Left colon (tissue), 2 donors: ENCODE measurements around the gene DOCK9. TPM values are rescaled to one million over a fixed set of nuclear protein-coding genes. Genes with fewer than 3 reads are reported as not detected.
A peak's percentile ranks its signal among the peaks of the same experiment; 100 is the strongest.

Source experiments
- ATAC-seq: fragments of 200-7000 bp; cut with Tn5 transposase; one replicate; pipeline ENCODE4 v1.9.1; 2020; ENCODE audit warnings: mild to moderate bottlenecking, moderate library complexity
- DNase-seq, 2 donors: peaks; one replicate each; pipeline ENCODE4 v3.0.0-alpha.2; 2020
- intact Hi-C, 2 donors: fragments of 100-400 bp; cut with DNase I in 1 of 2; cut with micrococcal nuclease in 1 of 2; formaldehyde crosslinking; loops; one replicate each; pipeline versions ENCODE4 v1.11.2 to v1.14.0; 2022; cut with DNase I, micrococcal nuclease
- total RNA-seq, 2 donors: library from RNA; stranded (reverse); fragmentation: NEBNext Ultra II Directional; extraction: Animal tissue kit (Norgen Biotek cat#: 25700); gene quantifications; one replicate each; pipeline ENCODE4 v1.2.1, GENCODE V29; 2021
- donor health status: DM: no; HTN: no; CAD: no.
- donor health status: DM: yes; HTN: yes; CAD: no.

The DOCK9 gene
- total RNA-seq, 2 donors from 2014 or later: 50.0 to 60.4 TPM

DNA sequence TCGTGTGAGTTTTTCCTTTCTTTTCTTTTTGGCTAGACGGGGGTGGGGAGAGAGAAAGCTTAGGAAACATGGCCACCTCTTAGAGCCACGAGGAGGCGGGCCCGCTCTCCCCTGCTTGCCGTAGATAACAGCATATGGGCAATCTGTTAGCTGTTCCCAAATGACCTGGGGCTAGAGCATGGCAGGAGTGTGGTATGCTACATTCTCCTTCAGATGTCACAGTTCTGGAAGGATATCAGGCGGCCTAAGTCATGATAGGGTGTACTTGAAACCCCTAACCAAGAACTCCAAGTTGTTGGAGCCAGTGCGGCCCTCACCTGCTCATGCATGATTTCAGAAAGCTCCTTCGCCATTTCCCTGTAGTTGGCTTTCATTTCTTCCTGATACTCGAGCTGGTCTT lies 181.1 kb downstream of the DOCK9 start:
- intact Hi-C loops: no loop called here
- no peak for DNase-seq
- ATAC-seq: no peak

DNA sequence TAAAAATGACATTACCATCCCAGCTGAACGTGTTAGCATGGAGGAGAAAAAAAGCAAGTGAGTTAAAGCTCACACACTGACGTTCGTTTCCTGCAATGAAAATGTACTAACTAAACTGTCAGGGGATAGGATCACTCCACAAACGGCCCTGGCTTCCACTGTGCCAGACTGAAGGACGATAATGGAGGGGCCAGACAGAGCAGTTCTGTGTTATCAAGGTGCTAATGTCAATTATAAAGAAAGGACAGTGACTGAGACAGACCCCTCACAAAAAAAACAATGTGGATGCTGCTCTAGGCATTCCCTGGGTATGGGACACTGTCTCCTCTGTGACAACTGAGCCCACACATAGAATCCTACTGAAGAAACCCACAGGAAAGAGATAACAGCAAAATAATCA lies 181.7 kb downstream of the DOCK9 start:
- intact Hi-C loops: no loop called here
- ATAC-seq: no peak
- no peak for DNase-seq

DNA sequence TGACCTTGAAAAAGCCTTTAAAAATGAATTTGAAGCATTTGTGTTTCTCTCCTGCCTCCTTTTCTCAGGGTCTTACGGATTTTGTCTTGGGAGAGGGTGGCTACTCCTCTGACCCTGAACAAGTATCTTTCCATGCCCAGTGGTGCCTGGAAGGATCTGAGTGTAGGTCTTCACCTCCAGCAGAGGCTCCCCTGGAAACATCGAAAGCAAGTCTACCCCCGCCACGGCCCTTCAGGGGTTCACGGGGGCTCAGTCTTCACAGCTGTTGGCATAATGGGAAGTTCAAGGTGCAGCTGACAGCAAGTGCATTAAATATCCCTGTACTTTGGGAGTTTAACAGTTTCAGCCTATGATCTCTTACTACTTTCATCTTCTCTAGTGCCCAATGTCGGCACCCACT lies 182.6 kb downstream of the DOCK9 start:
- DNase-seq: no peak
- ATAC-seq: no peak
- intact Hi-C loops: no loop called here

DNA sequence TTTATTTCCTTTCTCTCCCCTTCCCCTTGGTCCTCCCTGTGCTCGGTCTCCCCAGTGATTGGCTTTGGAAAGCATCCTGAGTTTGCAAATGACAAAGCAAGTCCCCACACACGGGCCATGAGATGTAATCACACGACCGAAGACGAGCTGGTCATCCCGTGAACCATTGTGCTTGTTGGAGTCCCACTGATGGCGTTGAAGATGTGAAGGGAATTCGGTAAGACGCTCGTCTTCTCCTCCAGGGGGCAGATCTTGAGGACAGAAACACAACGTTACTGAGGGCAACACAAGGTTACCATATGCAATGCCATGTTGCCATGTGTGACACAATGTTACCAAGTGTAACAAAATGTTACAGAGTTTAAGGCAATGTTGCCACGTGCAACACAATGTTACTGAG lies 183.4 kb downstream of the DOCK9 start:
- no peak for ATAC-seq
- DNase-seq: no peak
- intact Hi-C loops: no loop called here

DNA sequence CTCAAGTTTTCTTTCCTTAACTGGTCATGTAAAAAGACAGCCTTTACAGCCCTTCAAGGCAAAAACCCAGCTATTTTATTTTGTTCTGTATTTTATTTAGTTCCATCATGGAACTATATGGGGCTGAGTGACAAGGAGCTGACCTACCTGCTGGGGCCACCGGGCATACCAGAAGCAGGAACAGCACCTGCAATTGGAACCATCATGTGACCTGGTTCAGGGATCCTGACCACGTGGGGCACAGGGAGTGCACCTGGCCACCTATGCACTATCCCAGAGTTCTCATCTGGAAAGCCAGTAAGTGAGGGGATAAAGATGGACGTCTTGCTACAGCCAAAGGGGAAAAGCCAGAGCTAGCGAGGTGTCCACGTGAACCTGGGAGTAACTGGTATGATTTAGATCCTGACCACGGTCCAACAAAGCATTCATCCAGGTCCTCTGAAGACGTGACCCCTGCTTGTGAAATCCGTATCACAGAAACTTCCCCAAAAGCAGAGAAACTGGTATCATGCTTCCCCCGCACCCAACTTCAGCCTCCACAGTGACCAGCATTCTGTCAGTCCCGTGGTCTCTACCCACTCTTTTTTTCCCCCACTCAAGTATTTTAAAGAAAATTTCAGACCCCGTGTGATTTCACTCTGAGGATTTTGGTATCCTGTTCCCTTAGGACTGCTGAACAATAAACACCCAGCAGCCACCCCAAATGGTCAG lies 184.9 kb downstream of the DOCK9 start:
- intact Hi-C loops: no loop called here
- no peak for DNase-seq
- peak; percentile 69 for ATAC-seq

DNA sequence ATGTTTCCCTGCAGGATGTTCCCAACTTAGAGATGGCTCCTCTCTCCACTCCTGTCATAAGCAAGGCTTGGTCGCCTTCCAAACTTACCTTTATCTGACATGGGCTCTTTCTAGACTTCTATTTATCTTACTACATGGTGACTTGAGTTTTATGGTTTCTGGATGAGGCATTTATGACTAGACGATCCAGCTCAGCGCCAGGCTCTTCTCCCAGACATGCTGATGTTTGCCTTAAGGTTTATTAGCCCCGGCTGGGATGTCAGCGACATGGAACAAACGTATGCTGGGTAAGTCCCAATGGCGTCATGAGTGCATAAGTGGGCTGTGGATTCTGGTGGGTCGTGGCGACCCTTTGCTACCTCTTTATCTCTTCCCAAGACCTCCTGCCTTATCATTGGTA lies 185.5 kb downstream of the DOCK9 start:
- peak in 1 of 2 donors; percentile 43 for DNase-seq
- intact Hi-C loops: no loop called here
- peak; percentile 97 for ATAC-seq

DNA sequence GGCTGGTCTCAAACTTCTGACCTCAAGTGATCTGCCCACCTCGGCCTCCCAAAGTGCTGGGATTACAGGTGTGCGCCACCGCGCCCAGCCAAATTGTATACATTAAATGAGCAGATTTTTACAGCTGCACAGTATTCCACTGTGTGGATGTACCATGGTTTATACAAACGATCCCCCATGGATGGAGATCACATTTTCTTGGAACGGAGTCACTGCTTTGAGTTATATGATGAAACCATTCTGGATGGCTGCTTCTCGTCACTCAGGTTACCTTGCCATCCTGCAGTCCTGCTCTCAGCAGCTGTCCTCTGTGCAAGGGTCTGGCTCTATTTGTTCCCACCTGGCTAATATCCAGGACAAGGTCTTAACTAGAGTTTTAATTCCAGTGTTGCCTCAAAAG lies 186.3 kb downstream of the DOCK9 start:
- DNase-seq (no peak), ATAC-seq (no peak)
- intact Hi-C loops: no loop called here

DNA sequence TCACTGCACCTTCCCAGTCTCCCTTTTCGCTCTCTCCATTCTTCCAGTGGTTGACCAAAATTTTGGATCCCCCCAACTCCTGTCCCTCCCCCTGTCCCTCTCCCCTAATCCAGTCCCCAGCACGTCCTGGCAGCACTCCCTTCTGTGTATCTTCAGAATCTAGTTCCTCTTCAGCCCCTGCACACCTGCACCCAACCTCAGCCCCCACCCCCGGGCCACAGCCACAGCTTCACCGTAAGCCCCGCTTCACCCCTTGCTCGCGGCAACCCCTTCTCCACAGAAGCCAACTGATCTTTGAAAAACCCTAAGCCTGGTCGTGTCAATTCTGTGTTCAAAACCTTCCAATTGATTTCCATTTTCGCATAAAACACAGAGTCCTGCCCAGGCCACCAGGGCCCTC lies 189.9 kb downstream of the DOCK9 start:
- ATAC-seq (no peak), DNase-seq (no peak)
- intact Hi-C loops: no loop called here

DNA sequence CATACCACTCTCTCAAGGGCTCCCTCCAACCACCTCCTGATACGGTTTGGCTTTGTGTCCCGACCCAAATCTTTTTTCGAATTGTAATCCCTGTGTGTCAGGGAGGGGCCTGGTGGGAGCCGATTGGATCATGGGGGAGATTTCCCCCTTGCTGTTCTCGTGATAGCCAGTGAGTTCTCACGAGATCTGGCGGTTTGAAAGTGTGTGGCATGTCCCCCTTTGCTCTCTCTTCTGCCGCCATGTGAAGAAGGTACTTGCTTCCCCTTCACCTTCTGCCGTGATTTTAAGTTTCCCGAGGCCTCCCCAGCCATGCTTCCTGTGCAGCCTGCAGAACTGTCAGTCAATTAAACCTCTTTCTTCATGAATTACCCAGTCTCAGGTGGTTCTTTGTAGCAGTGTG lies 190.7 kb downstream of the DOCK9 start:
- no peak for ATAC-seq
- intact Hi-C loops: no loop called here
- no peak for DNase-seq

DNA sequence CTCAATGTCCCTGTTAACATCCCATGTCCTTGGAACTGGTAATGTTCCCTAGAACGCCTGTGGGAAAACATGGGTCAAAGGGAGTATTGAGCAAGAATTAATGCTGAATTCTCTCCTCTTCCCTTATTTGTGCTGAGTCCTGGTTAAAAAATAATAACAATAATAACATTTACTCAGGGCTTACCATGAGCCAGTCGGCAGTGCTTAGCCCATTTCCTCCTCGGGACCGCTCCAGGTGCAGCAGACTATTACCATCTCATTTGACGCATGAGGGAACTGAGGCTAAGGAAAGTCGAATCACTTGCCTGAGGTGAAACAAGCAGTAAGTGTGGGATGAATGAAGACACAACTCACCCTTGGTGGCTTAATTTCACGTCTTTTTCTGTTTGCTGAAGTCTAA lies 191.8 kb downstream of the DOCK9 start:
- intact Hi-C loops: no loop called here
- no peak for DNase-seq
- no peak for ATAC-seq

DNA sequence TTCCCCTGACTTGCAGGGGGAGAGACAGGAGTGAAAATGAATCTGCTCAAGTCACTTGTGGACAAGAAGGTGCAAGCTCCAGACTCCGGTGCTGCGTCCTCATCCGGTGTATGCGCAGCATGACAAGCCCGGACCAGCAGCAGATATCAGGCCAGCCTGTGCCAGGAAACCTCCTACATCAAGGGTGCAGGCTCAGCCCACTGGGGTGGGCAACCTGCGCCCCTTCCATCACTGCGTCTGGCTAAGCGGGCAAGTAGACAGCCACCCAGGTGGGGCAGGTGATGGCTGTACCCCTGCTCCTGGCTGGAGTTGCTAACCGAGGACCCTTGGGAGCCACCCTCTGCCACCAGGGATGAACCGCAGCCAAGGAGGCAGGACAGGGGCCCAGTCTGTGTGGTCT lies 192.5 kb downstream of the DOCK9 start:
- ATAC-seq: no peak
- intact Hi-C loops: no loop called here
- no peak for DNase-seq

DNA sequence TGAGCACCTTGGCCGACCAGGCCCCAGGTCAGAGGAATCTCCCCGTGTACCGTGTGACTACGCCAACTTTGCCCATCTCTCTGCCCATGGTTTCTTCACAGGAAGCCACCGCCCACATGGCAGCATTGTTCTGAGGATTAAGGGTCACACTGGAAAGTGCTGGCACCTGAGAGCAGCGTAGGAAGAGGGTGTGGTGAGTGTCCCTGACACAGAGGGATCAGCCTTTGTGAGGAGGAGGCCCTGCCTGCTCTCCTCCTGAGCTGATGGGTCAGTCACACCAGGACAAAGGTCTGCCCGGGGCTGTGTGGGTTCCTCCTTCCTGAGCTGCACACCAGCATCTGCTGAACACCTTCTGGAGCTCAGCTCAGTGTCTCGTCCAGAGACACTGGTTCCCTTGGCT lies 193.2 kb downstream of the DOCK9 start:
- DNase-seq: peak; percentile 25 to 38
- intact Hi-C loops: no loop called here

DNA sequence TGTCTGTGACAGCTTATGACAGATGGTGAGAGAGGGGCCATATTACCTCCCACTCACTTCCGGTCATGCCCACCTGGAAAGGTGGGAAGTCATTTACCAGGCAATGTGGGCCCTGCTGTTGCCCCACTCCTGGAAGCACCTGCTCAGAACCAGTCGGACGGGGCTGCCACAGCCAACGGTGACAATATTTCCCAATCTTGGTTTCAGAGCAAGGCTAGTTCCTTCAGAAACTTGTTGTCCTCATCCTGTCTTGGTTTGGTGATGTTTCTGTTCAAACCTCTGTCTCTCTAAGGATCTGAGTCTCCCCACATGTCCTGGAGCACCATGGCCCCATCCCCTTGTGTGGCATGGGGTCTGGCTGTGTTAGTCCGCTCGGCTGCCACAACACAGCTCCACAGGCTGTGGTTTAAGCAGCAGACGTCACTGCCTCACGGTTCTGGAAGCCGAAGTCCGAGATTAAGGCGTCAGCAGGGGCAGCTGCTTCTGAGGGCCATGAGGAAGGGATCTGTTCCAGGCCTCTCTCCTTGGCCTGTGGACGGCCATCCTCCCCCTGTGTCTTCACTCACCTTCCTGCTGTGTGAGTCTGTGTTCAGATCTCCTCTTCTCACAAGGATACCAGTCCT lies 193.9 kb downstream of the DOCK9 start:
- DNase-seq: no peak
- ATAC-seq: no peak
- intact Hi-C loops: no loop called here

More for the DNA sequence above, 193.2 kb downstream of the DOCK9 start:
- peak; percentile 98 for ATAC-seq

DNA sequence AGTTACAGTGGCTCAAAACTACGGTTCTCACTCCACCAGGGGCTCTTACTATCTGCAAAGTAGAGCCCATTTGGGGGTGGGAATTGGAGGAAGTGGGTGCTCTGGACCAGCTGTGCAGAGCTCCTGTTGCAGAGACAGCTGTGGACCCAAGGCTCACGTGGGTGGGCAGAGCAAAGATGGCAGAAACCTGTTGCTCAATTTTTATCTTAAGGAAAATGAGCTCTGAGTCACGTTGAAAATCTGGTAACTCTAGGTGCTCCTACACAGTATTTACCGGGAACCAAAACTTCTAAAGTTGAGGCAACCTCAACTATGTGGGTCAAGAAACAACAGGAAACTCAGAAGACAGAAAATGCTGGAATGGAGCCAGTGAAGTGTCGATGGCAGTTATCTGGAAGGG lies 195.2 kb downstream of the DOCK9 start:
- intact Hi-C loops: no loop called here
- DNase-seq: no peak
- ATAC-seq: no peak

DNA sequence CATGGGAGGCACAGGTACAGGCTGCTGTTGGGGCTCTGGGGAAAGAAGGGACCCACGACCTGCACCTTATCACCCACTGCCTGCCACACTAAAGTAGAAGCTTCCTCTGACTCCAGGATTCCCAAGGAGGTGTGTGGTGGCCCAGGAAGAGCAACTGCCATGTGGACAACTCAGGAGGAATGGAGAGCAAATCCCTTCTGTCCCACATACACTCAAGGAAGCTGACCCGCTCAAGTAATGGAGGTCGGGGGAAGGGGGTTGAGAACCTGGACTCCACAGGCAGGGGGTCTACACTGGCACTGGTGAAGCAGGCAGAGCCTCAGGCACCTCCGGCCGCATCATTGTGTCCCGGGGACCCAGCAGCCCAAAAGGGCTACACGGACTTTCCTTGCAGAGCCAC lies 196.0 kb downstream of the DOCK9 start:
- ATAC-seq (no peak), DNase-seq (no peak)
- intact Hi-C loops: no loop called here

DNA sequence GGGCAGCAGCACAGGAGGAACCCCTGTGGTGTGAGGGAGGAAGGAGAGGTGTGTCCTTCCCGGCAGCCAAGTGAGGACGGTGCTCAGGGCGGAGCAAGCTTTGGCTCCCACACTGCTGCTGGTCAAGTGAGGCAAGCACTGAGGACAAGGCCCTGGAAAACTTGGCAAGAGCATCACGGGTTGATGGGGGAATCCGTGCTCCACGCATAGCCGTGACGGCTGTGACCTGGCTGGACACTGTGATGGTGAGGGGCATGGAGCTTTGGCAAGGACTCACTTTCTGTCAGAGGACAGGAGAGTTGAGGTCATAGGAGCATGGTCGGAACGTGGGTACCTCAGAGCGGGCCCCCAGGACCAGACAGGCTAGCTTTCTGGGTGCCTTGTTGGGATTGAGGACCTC lies 196.4 kb downstream of the DOCK9 start:
- ATAC-seq (no peak), DNase-seq (no peak)
- intact Hi-C loops: no loop called here

DNA sequence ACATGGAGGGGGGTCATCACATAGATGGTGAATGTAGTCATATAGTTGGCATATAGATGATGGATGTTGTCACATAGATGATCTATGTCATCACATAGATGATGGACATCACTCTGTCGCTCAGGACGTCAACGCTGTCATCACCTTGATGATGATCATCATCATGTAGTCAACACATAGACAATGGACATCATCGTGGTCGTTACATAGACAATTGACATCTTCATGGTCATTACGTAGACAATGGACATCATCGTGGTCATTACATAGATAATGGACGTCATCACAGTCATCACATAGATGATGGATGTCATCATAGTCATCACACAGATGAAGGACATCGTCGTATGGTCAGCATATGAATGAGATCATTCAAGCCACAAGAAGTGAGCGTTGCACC lies 196.8 kb downstream of the DOCK9 start:
- no peak for ATAC-seq
- intact Hi-C loops: no loop called here
- no peak for DNase-seq

DNA sequence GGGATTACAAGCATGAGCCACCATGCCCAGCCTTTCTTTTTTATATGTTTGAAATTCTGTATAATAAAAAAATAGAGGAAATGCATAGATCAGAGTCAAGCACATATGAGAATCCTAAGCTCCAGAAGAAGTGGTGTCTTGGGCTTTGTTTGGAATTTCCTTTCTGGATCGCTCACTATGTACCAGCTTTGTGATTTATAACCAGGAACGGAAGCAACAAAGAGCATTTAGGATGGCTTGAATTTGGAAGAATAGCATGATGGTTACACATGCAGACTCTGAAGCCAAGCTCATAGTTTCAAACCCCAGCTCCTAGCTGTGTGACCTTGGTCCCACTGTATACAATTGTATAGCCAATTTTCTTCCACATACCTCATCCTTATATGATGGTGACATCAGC lies 197.4 kb downstream of the DOCK9 start:
- DNase-seq: no peak
- intact Hi-C loops: no loop called here
- no peak for ATAC-seq

DNA sequence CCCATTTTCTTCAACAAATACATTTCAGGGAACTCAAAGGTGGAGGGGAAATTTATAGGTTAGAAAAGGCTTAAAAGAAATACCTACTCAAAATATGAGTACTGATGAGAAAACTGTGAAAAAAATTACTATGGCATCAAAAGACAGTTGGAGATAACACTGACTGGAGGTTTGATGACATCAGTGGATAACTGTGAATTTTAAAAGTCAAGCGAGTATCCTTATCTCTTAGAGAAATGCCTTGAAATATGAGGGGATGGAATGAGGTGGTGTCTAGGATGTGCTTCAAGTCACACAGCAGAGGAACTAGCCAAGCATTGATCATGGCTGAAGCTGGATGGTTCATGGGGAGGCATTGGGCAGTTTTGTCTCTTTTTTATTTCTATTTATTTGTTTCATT lies 198.2 kb downstream of the DOCK9 start:
- intact Hi-C loops: no loop called here
- ATAC-seq: no peak
- no peak for DNase-seq

DNA sequence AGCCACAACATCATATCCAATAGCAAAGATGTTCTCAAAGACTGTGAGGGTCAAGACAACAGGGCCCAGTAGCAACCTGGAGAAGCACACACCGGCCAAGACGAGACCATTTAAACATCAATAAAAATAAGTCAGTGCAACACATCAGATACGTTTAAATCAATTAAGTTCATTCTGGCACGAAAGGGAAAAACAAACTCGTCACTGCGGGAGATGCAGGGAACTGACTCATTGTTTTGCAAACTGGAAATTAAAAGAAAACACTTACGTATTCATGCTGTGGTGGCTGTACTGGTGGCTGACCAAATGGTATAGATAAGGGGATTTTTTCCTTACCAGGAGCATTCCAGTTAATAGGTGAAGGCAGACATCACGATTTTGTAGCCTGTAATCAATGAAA lies 199.1 kb downstream of the DOCK9 start:
- DNase-seq: no peak
- no peak for ATAC-seq
- intact Hi-C loops: no loop called here

DNA sequence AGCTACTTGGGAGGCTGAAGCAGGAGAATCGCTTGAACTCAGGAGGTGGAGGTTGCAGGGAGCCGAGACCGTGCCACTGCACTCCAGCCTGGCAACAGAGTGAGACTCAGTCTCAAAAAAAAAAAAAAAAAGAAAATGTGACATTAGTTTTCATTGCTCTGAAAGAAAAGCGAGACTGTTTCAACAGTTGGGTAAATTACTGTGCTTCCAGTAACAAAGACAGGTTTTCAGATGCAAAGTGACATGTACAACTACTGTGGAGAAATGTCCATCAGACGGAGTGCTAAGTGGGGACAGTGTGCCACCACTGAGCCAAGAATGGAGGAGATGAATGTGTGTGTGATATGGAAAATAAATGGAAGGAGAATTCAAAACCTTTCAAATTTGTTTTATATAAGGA lies 201.2 kb downstream of the DOCK9 start:
- no peak for ATAC-seq
- DNase-seq: no peak

More for the DNA sequence above, 201.2 kb downstream of the DOCK9 start:
- intact Hi-C loops: no loop called here
